Measurements from ENCODE around the gene SMARCB1. TPM values are rescaled to one million over a fixed set of nuclear protein-coding genes. Genes with fewer than 3 reads are reported as not detected.

The SMARCB1 gene
- polyA plus RNA-seq, 1 of the 3 experiments (the other 2 are of a cell fraction): 215 TPM

GRCh38 chr22:23783265-23784150 lies 3.3 kb upstream of the SMARCB1 start:
- Histone ChIP-seq H3K4me3 (ENCODE audit: low read depth in 2 of 2, low read length in 1 of 2) (no peak overlapping the region), H3K27ac (ENCODE audit: low read depth in 2 of 2, low read length in 1 of 2) (no peak overlapping the region), H3K27me3 (ENCODE audit: insufficient read depth) (no peaks in the 10 kb centered on the region), H4K20me1 (ENCODE audit: insufficient read depth) (peaks cover 12% of the 10 kb centered on the region), H3K4me2 (no peak overlapping the region), H3K9me3 (no peaks in the 10 kb centered on the region), H3K9me2 (no peaks in the 10 kb centered on the region), H3K9ac (no peak overlapping the region), H3K79me2 (ENCODE audit: insufficient read depth) (peaks cover 13% of the 10 kb centered on the region), H3K4me1 (ENCODE audit: control insufficient read depth in 1 of 2, insufficient read depth in 2 of 2, low read depth in 1 of 2, low read length in 1 of 2) (peaks cover 0 to 21% of the 10 kb centered on the region in 2 experiments; a peak in 1 of 4 replicates), H3F3A (replicated peaks; ENCODE audit: insufficient read depth) (peaks cover 4% of the 10 kb centered on the region), H3K36me3 (replicated peaks in 1 of 2; ENCODE audit: control insufficient read depth in 1 of 2, insufficient read depth in 2 of 2, low read length in 1 of 2) (peaks cover 0 to 3% of the 10 kb centered on the region in 2 experiments), H2AFZ (ENCODE audit: low read depth) (no peak overlapping the region)
- TF ChIP-seq USF2 (IDR thresholded peaks at IDR 0.05; ENCODE audit: borderline replicate concordance, low read depth, low read length) (no peak), RAD21 (IDR thresholded peaks at IDR 0.05; ENCODE audit: low read length) (no peak), ELF1 (IDR thresholded peaks at IDR 0.05) (no peak), RXRA (IDR thresholded peaks at IDR 0.05; ENCODE audit: borderline replicate concordance, low read depth) (no peak), FOXM1 (IDR thresholded peaks at IDR 0.05; ENCODE audit: low read depth) (no peak), ZBTB33 (IDR thresholded peaks at IDR 0.05; ENCODE audit: borderline replicate concordance, low read depth) (no peak), EP300 (IDR thresholded peaks at IDR 0.05; ENCODE audit: borderline replicate concordance in 1 of 2, low read depth in 1 of 2, low read length in 1 of 2) (no peak), SIN3A (IDR thresholded peaks at IDR 0.05; ENCODE audit: borderline replicate concordance, low read depth, low read length) (no peak)
- ChIA-PET POLR2A (no interaction called here), CTCF (no interaction called here)
- 78% methylated on average over 10 of the region's 15 CpGs for WGBS (ENCODE audit: low lambda C conversion rate)
- DNase-seq: no peak

GRCh38 chr22:23784215-23784732 lies 2.5 kb upstream of the SMARCB1 start:
- ChIA-PET POLR2A (no interaction called here), CTCF (interaction anchor here (0.6 kb wide), 1 partner anchor 65 kb away, joined by 3 read pairs; no protein-coding TSS in a partner anchor)
- H3K9me3 ChIP-seq: no peaks in the 10 kb centered on the region
- H2AFZ ChIP-seq (ENCODE audit: low read depth): no peak overlapping the region
- peaks cover 20% of the 10 kb centered on the region for H3K79me2 ChIP-seq (ENCODE audit: insufficient read depth)
- H3K4me1 ChIP-seq (ENCODE audit: control insufficient read depth in 1 of 2, insufficient read depth in 2 of 2, low read depth in 1 of 2, low read length in 1 of 2): peaks cover 0 to 26% of the 10 kb centered on the region in 2 experiments; a peak in 1 of 4 replicates
- H3K27ac ChIP-seq (ENCODE audit: low read depth in 2 of 2, low read length in 1 of 2): no peak overlapping the region
- peaks cover 0 to 3% of the 10 kb centered on the region in 2 experiments for H3K36me3 ChIP-seq (replicated peaks in 1 of 2; ENCODE audit: control insufficient read depth in 1 of 2, insufficient read depth in 2 of 2, low read length in 1 of 2)
- H3F3A ChIP-seq (replicated peaks; ENCODE audit: insufficient read depth): peaks cover 4% of the 10 kb centered on the region
- H3K27me3 ChIP-seq (ENCODE audit: insufficient read depth): no peaks in the 10 kb centered on the region
- H3K9me2 ChIP-seq: no peaks in the 10 kb centered on the region
- no peak for DNase-seq
- H4K20me1 ChIP-seq (ENCODE audit: insufficient read depth): peaks cover 20% of the 10 kb centered on the region
- H3K9ac ChIP-seq: no peak overlapping the region
- no peak overlapping the region for H3K4me2 ChIP-seq
- H3K4me3 ChIP-seq (ENCODE audit: low read depth in 2 of 2, low read length in 1 of 2): no peak overlapping the region
- 77% methylated on average over 8 of the region's 8 CpGs for WGBS (ENCODE audit: low lambda C conversion rate)
- TF ChIP-seq RAD21 (IDR thresholded peaks at IDR 0.05; ENCODE audit: low read length): no peak
- TF ChIP-seq GATA2 (CRISPR knock-in tag; IDR thresholded peaks at IDR 0.05): no peak
- no peak for TF ChIP-seq FOXM1 (IDR thresholded peaks at IDR 0.05; ENCODE audit: low read depth)
- TF ChIP-seq NRF1 (IDR thresholded peaks at IDR 0.05; ENCODE audit: low read depth, low read length): no peak
- TF ChIP-seq PBX3 (IDR thresholded peaks at IDR 0.05): no peak
- TF ChIP-seq REST (IDR thresholded peaks at IDR 0.05; ENCODE audit: low read depth, low read length): no peak
- TF ChIP-seq ZBTB33 (IDR thresholded peaks at IDR 0.05; ENCODE audit: borderline replicate concordance, low read depth): no peak
- TF ChIP-seq POLR2AphosphoS5 (IDR thresholded peaks at IDR 0.05; ENCODE audit: low read depth, low read length): no peak

All from SK-N-SH (cell line).